H1 (cell line): ENCODE results near the gene NMUR1. TPM values are rescaled to one million over a fixed set of nuclear protein-coding genes. Genes with fewer than 3 reads are reported as not detected.

Source experiments
- CTCF ChIA-PET: fragments of 300-600 bp; sonication (Branson Sonifier 250); formaldehyde crosslinking; loops from one replicate; lab custom pipeline; 2021; ENCODE audit not compliant: partially characterized antibody; lab: Charles Lee
- POLR2A ChIA-PET: fragments of 300-600 bp; sonication (Branson Sonifier 250); formaldehyde crosslinking; loops from one replicate; lab custom pipeline; 2021; ENCODE audit warnings: inconsistent platforms; ENCODE audit not compliant: partially characterized antibody; lab: Charles Lee
- DNase-seq, 2 experiments: peaks; one replicate each; pipeline versions ENCODE4 v3.0.0 to v3.0.0-alpha.2; 2010 to 2022; ENCODE audit warnings: low spot score in 2 of 2, low read depth in 1 of 2, mixed read lengths in 1 of 2
- FAIRE-seq: peaks from 2 replicates; lab custom pipeline; 2011; peaks lifted over from hg19 to GRCh38; lab: Jason Lieb, UNC
- H2AFZ ChIP-seq: 2 replicates; pipeline ENCODE4 v1.8.1; 2012; ENCODE audit warnings: low read length, inconsistent platforms
- H2AK5ac ChIP-seq: 2 replicates; pipeline ENCODE4 v1.6.1; 2013; ENCODE audit warnings: low read depth, low read length
- H2BK120ac ChIP-seq: replicated peaks from 2 replicates; pipeline ENCODE3; 2013; ENCODE audit warnings: low read depth, low read length, inconsistent platforms
- H2BK12ac ChIP-seq: 2 replicates; pipeline ENCODE4 v1.6.1; 2013; ENCODE audit warnings: low read depth, low read length
- H2BK15ac ChIP-seq: 2 replicates; pipeline ENCODE4 v1.6.1; 2013; ENCODE audit warnings: low read length
- H2BK20ac ChIP-seq: 2 replicates; pipeline ENCODE4 v1.6.1; 2013; ENCODE audit warnings: low read length
- H2BK5ac ChIP-seq: 2 replicates; pipeline ENCODE4 v1.6.1; 2013; ENCODE audit warnings: low read depth, low read length
- H3K14ac ChIP-seq: 2 replicates; pipeline ENCODE4 v1.6.1; 2013; ENCODE audit warnings: inconsistent platforms; ENCODE audit not compliant: insufficient read length
- H3K18ac ChIP-seq: 2 replicates; pipeline ENCODE4 v1.6.1; 2013; ENCODE audit warnings: low read length; ENCODE audit errors: extremely low read depth
- H3K23ac ChIP-seq: 2 replicates; pipeline ENCODE4 v1.6.1; 2013; ENCODE audit warnings: inconsistent platforms; ENCODE audit not compliant: insufficient read length
- H3K23me2 ChIP-seq: 2 replicates; pipeline ENCODE4 v1.6.1; 2013; ENCODE audit warnings: low read depth, low read length
- H3K27ac ChIP-seq: 2 replicates; pipeline ENCODE4 v1.6.1; 2011; ENCODE audit warnings: low read depth, low read length, inconsistent platforms
- H3K27me3 ChIP-seq, 4 experiments: replicated peaks in 1 of 4; 1 replicate in 1 of 4; 2 replicates in 3 of 4; pipeline versions ENCODE4 v1.6.1 to v1.8.1; 2011 to 2013; ENCODE audit warnings: low read length in 3 of 4, mild to moderate bottlenecking in 3 of 4, inconsistent platforms in 2 of 4, mixed read lengths in 2 of 4, moderate library complexity in 1 of 4; ENCODE audit not compliant: control insufficient read depth in 3 of 4, insufficient read depth in 3 of 4; ENCODE audit errors: extremely low read depth in 1 of 4
- H3K36me3 ChIP-seq, 4 experiments: 2 replicates each; pipeline versions ENCODE4 v1.6.1 to v1.8.1; 2011 to 2013; ENCODE audit warnings: mild to moderate bottlenecking in 4 of 4, low read length in 3 of 4, moderate library complexity in 2 of 4, control low read depth in 1 of 4, inconsistent platforms in 1 of 4; ENCODE audit not compliant: insufficient read depth in 4 of 4, control insufficient read depth in 2 of 4
- H3K4ac ChIP-seq: replicated peaks from 2 replicates; pipeline ENCODE3; 2013; ENCODE audit warnings: low read length, low read depth, mixed read lengths, inconsistent platforms; ENCODE audit not compliant: insufficient read length
- H3K4me1 ChIP-seq, 4 experiments: replicated peaks in 1 of 4; 1 replicate in 1 of 4; 2 replicates in 3 of 4; pipeline versions ENCODE4 v1.6.1 to v1.8.1; 2011 to 2013; ENCODE audit warnings: low read length in 3 of 4, inconsistent platforms in 2 of 4, mixed read lengths in 1 of 4; ENCODE audit not compliant: insufficient read depth in 4 of 4, control insufficient read depth in 3 of 4
- H3K4me2 ChIP-seq, 2 experiments: 2 replicates each; pipeline versions ENCODE4 v1.6.1 to v1.8.1; 2011 to 2013; ENCODE audit warnings: low read depth in 2 of 2, low read length in 2 of 2, control low read depth in 1 of 2, inconsistent platforms in 1 of 2, mild to moderate bottlenecking in 1 of 2; ENCODE audit not compliant: insufficient read depth in 1 of 2
- H3K4me3 ChIP-seq, 4 experiments: fragments of 200-600, 300-600 bp in 1 of 4; sonication (generic), shearing (Covaris generic), sonication (Bioruptor Twin) in 1 of 4; 2 replicates each; pipeline versions ENCODE4 v1.5.1 to v1.8.1; 2011 to 2016; ENCODE audit warnings: low read length in 4 of 4, low read depth in 3 of 4, control low read depth in 2 of 4, inconsistent platforms in 2 of 4, mild to moderate bottlenecking in 2 of 4, mixed read lengths in 1 of 4, moderate library complexity in 1 of 4; ENCODE audit not compliant: insufficient read depth in 2 of 4; ENCODE audit errors: extremely low read depth in 1 of 4
- H3K56ac ChIP-seq: replicated peaks from 2 replicates; pipeline ENCODE3; 2013; ENCODE audit warnings: low read depth, mild to moderate bottlenecking, mixed read lengths, low read length, inconsistent platforms; ENCODE audit not compliant: insufficient read length
- H3K79me1 ChIP-seq: 2 replicates; pipeline ENCODE4 v1.6.1; 2013; ENCODE audit warnings: low read depth, low read length, control low read depth
- H3K79me2 ChIP-seq, 2 experiments: 2 replicates each; pipeline versions ENCODE4 v1.6.1 to v1.8.1; 2012 to 2013; ENCODE audit warnings: low read length in 2 of 2, mild to moderate bottlenecking in 2 of 2, inconsistent platforms in 1 of 2; ENCODE audit not compliant: insufficient read depth in 2 of 2, control insufficient read depth in 1 of 2
- H3K9ac ChIP-seq, 4 experiments: replicated peaks in 1 of 4; 1 replicate in 1 of 4; 2 replicates in 3 of 4; pipeline versions ENCODE4 v1.6.1 to v1.8.1; 2011 to 2013; ENCODE audit warnings: low read depth in 3 of 4, low read length in 3 of 4, control low read depth in 2 of 4, mild to moderate bottlenecking in 2 of 4, moderate library complexity in 2 of 4, inconsistent platforms in 1 of 4; ENCODE audit errors: extremely low read depth in 1 of 4
- H3K9me3 ChIP-seq, 2 experiments: 2 replicates each; pipeline versions ENCODE4 v1.6.1 to v1.8.1; 2012 to 2013; ENCODE audit warnings: mild to moderate bottlenecking in 2 of 2, moderate library complexity in 2 of 2, control low read depth in 1 of 2, inconsistent platforms in 1 of 2, low read depth in 1 of 2, low read length in 1 of 2, mixed read lengths in 1 of 2; ENCODE audit not compliant: insufficient read depth in 2 of 2
- H4K20me1 ChIP-seq, 2 experiments: replicated peaks in 1 of 2; 2 replicates each; pipeline versions ENCODE3 to v1.8.1; 2011 to 2013; ENCODE audit warnings: inconsistent platforms in 2 of 2, low read length in 2 of 2, mild to moderate bottlenecking in 1 of 2; ENCODE audit not compliant: insufficient read depth in 2 of 2, control insufficient read depth in 1 of 2
- H4K5ac ChIP-seq: 2 replicates; pipeline ENCODE4 v1.6.1; 2013; ENCODE audit warnings: low read length, low read depth, mixed read lengths, inconsistent platforms; ENCODE audit not compliant: insufficient read length
- H4K8ac ChIP-seq: 2 replicates; pipeline ENCODE4 v1.8.0; 2013; ENCODE audit warnings: mild to moderate bottlenecking, moderate library complexity, low read length, inconsistent platforms; ENCODE audit not compliant: insufficient read depth; ENCODE audit errors: extremely low read depth
- H4K91ac ChIP-seq: replicated peaks from 2 replicates; pipeline ENCODE3; 2013; ENCODE audit warnings: low read length, mixed read lengths, inconsistent platforms; ENCODE audit not compliant: insufficient read length
- CTBP2 ChIP-seq: IDR thresholded peaks from 2 replicates; pipeline ENCODE4 v1.7.0; 2011; ENCODE audit warnings: borderline replicate concordance, mild to moderate bottlenecking, moderate library complexity, mixed read lengths, low read length; ENCODE audit not compliant: insufficient read depth, insufficient read length
- CTCF ChIP-seq, 3 experiments: IDR thresholded peaks; 1 replicate in 2 of 3; 2 replicates in 1 of 3; pipeline versions ENCODE4 v1.5.1 to v1.6.1; 2011; ENCODE audit warnings: low read length in 3 of 3, mild to moderate bottlenecking in 3 of 3, inconsistent platforms in 2 of 3, low read depth in 1 of 3, moderate library complexity in 1 of 3; ENCODE audit not compliant: insufficient read depth in 1 of 3; ENCODE audit errors: control extremely low read depth in 1 of 3
- EP300 ChIP-seq, 2 experiments: IDR thresholded peaks; 1 replicate in 1 of 2; 2 replicates in 1 of 2; pipeline ENCODE4 v1.6.1; 2011 to 2012; ENCODE audit warnings: low read depth in 2 of 2, low read length in 2 of 2, mild to moderate bottlenecking in 2 of 2, borderline replicate concordance in 1 of 2, inconsistent platforms in 1 of 2, moderate library complexity in 1 of 2
- HDAC2 ChIP-seq, 2 experiments: fragments of 300-600 bp in 1 of 2; sonication (generic) in 1 of 2; IDR thresholded peaks; 2 replicates each; pipeline ENCODE4 v1.6.1; 2011 to 2012; ENCODE audit warnings: low read depth in 2 of 2, low read length in 2 of 2, mild to moderate bottlenecking in 2 of 2, moderate library complexity in 2 of 2, borderline replicate concordance in 1 of 2, inconsistent platforms in 1 of 2
- JUND ChIP-seq: IDR thresholded peaks from 2 replicates; pipeline ENCODE4 v1.6.1; 2011; ENCODE audit warnings: mild to moderate bottlenecking, improper control_type of control experiment, low read length
- NRF1 ChIP-seq: IDR thresholded peaks from 2 replicates; pipeline ENCODE4 v1.6.1; 2011; ENCODE audit warnings: mild to moderate bottlenecking, low read depth, low read length, improper control_type of control experiment
- POLR2A ChIP-seq, 2 experiments: IDR thresholded peaks; 1 replicate in 1 of 2; 2 replicates in 1 of 2; pipeline ENCODE4 v1.6.1; 2011; ENCODE audit warnings: low read depth in 2 of 2, low read length in 2 of 2, mild to moderate bottlenecking in 2 of 2; ENCODE audit errors: control extremely low read depth in 1 of 2
- RFX5 ChIP-seq: IDR thresholded peaks from 2 replicates; pipeline ENCODE4 v1.6.1; 2011; ENCODE audit warnings: low read depth, low read length, improper control_type of control experiment, borderline replicate concordance
- WGBS, 2 experiments: shearing (Covaris generic) in 1 of 2; methylation state at CpG; one replicate each; pipeline versions ENCODE4 v1.1.6 to v1.1.7; 2013 to 2015; ENCODE audit warnings: low lambda C conversion rate in 2 of 2, mixed read lengths in 2 of 2, inconsistent platforms in 1 of 2, low coverage in 1 of 2, missing lambda C conversion rate in 1 of 2; ENCODE audit not compliant: insufficient replicate concordance in 2 of 2, insufficient coverage in 1 of 2, insufficient read length in 1 of 2; ENCODE audit errors: extremely low coverage in 1 of 2, missing lambda C conversion rate in 1 of 2; 5-methylcytosine and 5-hydroxymethylcytosine counted together
- polyA plus RNA-seq, 7 experiments: library from polyadenylated mRNA; depleted of rRNA in 3 of 7; stranded (reverse) in 5 of 7; unstranded in 2 of 7; fragments of >200 nt in 5 of 7; fragments of 200-250 nt in 2 of 7; gene quantifications; 1 replicate in 5 of 7; 2 replicates in 1 of 7; 4 replicates in 1 of 7; pipeline versions ENCODE4 v1.2.1 to v1.2.3, GENCODE V29; 2011 to 2013; ENCODE audit warnings: missing spikeins in 2 of 7, mixed read lengths in 2 of 7
- total RNA-seq: library from RNA; stranded (reverse); fragmentation: NEBNext Ultra II Directional; extraction: Animal tissue kit (Norgen Biotek cat#: 25700); gene quantifications from 2 replicates; pipeline ENCODE4 v1.2.1, GENCODE V29; 2021
- TF ChIP-seq, protein P1 (sequence below): IDR thresholded peaks from 2 replicates; pipeline ENCODE4 v1.6.1; 2012; ENCODE audit warnings: inconsistent platforms

NMUR1 gene
- total and polyA plus RNA-seq, 2 of the 8 experiments (the other 6 are each of a cell fraction or from before 2014, with no cell fraction given) = 0.56 to 1.5 TPM

DNA sequence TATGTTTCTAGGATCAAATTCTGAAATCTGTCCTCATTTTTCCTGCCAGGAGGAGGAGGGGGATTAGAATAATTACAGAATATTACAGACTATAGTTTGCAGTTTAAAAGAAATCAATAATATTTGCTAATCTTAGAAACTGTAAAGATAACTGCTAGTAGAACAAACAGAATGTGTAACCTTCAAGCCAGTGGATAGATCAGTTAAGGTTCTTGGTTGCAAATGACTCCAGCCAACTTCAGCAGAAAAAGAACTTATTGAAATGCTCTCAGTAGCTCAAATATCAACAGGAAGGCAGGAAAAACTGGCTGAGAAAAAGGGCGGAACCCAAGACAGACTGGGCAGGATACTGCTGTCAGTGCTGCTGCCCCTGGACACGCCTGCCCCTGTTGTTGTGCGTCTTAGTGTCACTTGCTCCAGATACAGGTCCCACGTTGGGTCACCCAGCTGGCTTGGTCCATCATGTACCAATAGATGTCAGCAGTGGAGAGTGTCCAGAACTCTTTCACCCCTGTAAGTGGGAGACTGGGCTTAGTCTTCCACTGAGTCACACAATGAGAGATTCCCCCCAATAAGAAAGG lies 10.2 kb downstream of the NMUR1 start:
- no peaks in the 10 kb centered on the region for H3K9me3 ChIP-seq
- no peaks in the 10 kb centered on the region for H3K79me2 ChIP-seq
- no peak overlapping the region for H3K4me2 ChIP-seq
- H2BK20ac ChIP-seq = no peak overlapping the region
- H3K36me3 ChIP-seq = no peaks in the 10 kb centered on the region
- no peak overlapping the region for H2AFZ ChIP-seq
- H3K27me3 ChIP-seq = no peaks in the 10 kb centered on the region
- WGBS, 2 experiments = 78% methylated on average over 4 of the region's 4 CpGs; no CpG with 5 or more reads in 1 of the 2 experiments
- H2BK5ac ChIP-seq = no peak overlapping the region
- peaks cover 0 to 5% (median 2%) of the 10 kb centered on the region in 4 experiments; a peak in 4 of 7 replicates for H3K4me1 ChIP-seq
- no peak overlapping the region for H4K5ac ChIP-seq
- H4K8ac ChIP-seq = no peak overlapping the region
- no peaks in the 10 kb centered on the region for H4K20me1 ChIP-seq
- H3K79me1 ChIP-seq = no peaks in the 10 kb centered on the region
- no peak overlapping the region for H3K14ac ChIP-seq
- H2BK120ac ChIP-seq = no peak overlapping the region
- H3K23me2 ChIP-seq = no peaks in the 10 kb centered on the region
- FAIRE-seq = no peak
- no peak overlapping the region for H2AK5ac ChIP-seq
- H3K9ac ChIP-seq = no peak overlapping the region
- H3K27ac ChIP-seq = no peak overlapping the region
- POLR2A ChIA-PET = interaction anchor here (1.0 to 2.8 kb wide), 2 partner anchors 53 to 56 kb away, joined by 4 to 17 read pairs; partner anchors contain the start of gene NCL
- H2BK12ac ChIP-seq = no peak overlapping the region
- no peak overlapping the region for H3K18ac ChIP-seq
- H3K56ac ChIP-seq = no peak overlapping the region
- DNase-seq = no peak
- no peak overlapping the region for H3K4ac ChIP-seq
- no peak overlapping the region for H3K4me3 ChIP-seq
- H2BK15ac ChIP-seq = no peak overlapping the region
- H3K23ac ChIP-seq = no peak overlapping the region
- CTCF ChIA-PET = interaction anchor here (0.6 to 3.9 kb wide), 6 partner anchors 13 to 231 kb away, joined by 3 to 26 read pairs (median 4); no protein-coding TSS in a partner anchor
- no peak overlapping the region for H4K91ac ChIP-seq
- TF ChIP-seq CTCF (IDR thresholded peaks at IDR 0.05; ENCODE audit: control extremely low read depth in 1 of 3, insufficient read depth in 1 of 3, low read depth in 1 of 3, low read length in 3 of 3) (no peak), HDAC2 (IDR thresholded peaks at IDR 0.05; ENCODE audit: borderline replicate concordance in 1 of 2, low read depth in 2 of 2, low read length in 2 of 2) (no peak), CTBP2 (no peak), RFX5 (no peak), NRF1 (no peak), POLR2A (IDR thresholded peaks at IDR 0.05; ENCODE audit: control extremely low read depth in 1 of 2, low read depth in 2 of 2, low read length in 2 of 2) (no peak), EP300 (IDR thresholded peaks at IDR 0.05; ENCODE audit: borderline replicate concordance in 1 of 2, low read depth in 2 of 2, low read length in 2 of 2) (no peak), JUND (no peak)
- TF ChIP-seq, protein P1, sequence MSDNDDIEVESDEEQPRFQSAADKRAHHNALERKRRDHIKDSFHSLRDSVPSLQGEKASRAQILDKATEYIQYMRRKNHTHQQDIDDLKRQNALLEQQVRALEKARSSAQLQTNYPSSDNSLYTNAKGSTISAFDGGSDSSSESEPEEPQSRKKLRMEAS = no peak
